Measurements from ENCODE around the gene PFKL. TPM values are rescaled to one million over a fixed set of nuclear protein-coding genes. Genes with fewer than 3 reads are reported as not detected.

The PFKL gene
- total RNA-seq, 1 donor, result 106 TPM

GRCh38 chr21:44295646-44296045 lies 4.2 kb upstream of the PFKL start:
- TF ChIP-seq, protein P1, sequence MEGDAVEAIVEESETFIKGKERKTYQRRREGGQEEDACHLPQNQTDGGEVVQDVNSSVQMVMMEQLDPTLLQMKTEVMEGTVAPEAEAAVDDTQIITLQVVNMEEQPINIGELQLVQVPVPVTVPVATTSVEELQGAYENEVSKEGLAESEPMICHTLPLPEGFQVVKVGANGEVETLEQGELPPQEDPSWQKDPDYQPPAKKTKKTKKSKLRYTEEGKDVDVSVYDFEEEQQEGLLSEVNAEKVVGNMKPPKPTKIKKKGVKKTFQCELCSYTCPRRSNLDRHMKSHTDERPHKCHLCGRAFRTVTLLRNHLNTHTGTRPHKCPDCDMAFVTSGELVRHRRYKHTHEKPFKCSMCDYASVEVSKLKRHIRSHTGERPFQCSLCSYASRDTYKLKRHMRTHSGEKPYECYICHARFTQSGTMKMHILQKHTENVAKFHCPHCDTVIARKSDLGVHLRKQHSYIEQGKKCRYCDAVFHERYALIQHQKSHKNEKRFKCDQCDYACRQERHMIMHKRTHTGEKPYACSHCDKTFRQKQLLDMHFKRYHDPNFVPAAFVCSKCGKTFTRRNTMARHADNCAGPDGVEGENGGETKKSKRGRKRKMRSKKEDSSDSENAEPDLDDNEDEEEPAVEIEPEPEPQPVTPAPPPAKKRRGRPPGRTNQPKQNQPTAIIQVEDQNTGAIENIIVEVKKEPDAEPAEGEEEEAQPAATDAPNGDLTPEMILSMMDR (IDR thresholded peaks at IDR 0.05; ENCODE audit: insufficient read depth, low read depth, low read length), result no peak
- no peak overlapping the region for H3K4me3 ChIP-seq (ENCODE audit: low read depth, low read length)
- no peak for DNase-seq (ENCODE audit: low read depth)

DNA sequence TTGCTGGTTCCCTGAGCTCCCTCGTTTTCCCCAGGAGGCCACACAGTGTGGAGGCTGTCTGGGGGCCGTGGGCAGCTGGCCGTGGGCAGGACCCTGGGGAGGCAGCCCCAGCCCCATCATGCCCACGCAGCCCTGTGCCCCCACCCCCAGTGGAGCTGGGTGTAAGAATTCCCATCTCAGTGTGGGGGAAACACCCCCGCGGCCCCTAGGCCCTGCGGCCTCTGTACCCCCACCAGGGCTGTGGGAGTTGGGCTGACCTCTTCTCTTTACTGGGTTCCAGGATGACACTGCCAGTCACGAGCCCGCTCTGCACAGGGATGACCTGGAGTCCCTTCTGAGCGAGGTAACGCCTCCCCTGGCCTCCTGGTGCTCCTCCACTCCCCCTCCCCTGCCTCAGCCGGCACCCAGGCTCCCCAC lies 3.7 kb upstream of the PFKL start:
- H3K4me3 ChIP-seq (ENCODE audit: low read depth, low read length), result no peak overlapping the region
- no peak for DNase-seq (ENCODE audit: low read depth)
- TF ChIP-seq, protein P1 (IDR thresholded peaks at IDR 0.05; ENCODE audit: insufficient read depth, low read depth, low read length), result no peak

DNA sequence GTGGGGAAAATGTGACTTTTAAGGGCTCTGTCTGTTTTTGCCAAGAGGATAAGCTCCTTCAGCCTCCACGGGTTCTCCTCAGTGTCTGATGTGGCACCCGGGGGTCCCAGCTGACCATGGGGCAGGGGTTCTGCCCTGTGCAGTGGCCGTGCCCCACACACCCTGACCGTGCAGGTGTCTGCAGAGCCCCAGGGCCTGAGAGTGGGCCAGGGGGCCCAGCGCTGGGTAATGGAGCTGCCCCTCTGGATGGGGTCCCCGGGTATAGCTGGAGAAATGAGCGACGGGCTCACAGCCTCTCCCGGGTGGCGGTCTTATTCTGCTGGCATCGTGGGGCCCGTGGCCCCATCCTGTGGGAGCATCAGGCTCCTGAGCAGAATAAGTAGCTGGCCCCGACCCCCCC lies 2.9 kb upstream of the PFKL start:
- H3K4me3 ChIP-seq (ENCODE audit: low read depth, low read length), result no peak overlapping the region
- DNase-seq (ENCODE audit: low read depth), result no peak
- TF ChIP-seq, protein P1 (IDR thresholded peaks at IDR 0.05; ENCODE audit: insufficient read depth, low read depth, low read length), result no peak

DNA sequence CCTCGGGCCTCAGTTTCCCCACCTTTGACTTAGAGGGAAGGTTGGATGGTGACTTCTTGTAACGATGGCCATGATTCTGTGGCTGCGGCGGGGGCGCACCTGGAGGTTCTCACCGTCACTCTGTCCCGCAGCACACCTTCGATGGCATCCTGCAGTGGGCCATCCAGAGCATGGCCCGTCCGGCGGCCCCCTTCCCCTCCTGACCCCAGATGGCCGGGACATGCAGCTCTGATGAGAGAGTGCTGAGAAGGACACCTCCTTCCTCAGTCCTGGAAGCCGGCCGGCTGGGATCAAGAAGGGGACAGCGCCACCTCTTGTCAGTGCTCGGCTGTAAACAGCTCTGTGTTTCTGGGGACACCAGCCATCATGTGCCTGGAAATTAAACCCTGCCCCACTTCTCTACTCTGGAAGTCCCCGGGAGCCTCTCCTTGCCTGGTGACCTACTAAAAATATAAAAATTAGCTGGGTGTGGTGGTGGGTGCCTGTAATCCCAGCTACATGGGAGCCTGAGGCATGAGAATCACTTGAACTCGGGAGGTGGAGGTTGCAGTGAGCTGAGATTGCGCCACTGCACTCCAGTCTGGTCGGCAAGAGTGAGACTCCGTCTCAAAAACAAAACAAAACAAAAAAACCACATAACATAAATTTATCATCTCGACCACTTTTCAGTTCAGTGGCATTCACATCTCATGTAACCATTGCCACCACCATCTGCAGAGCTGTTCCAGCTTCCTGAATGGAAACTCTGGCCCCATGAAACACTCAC lies 2.1 kb upstream of the PFKL start:
- peak; percentile 87 for DNase-seq (ENCODE audit: low read depth)
- TF ChIP-seq, protein P1 (IDR thresholded peaks at IDR 0.05; ENCODE audit: insufficient read depth, low read depth, low read length), result peak; percentile 84
- H3K4me3 ChIP-seq (ENCODE audit: low read depth, low read length), result no peak overlapping the region

- TF ChIP-seq, protein P1 (IDR thresholded peaks at IDR 0.05; ENCODE audit: insufficient read depth, low read depth, low read length), result no peak
- no peak overlapping the region for H3K4me3 ChIP-seq (ENCODE audit: low read depth, low read length)
- DNase-seq (ENCODE audit: low read depth), result no peak
Observed at GRCh38 chr21:44298301-44298700, 1.6 kb upstream of the PFKL start.

GRCh38 chr21:44299085-44299457 lies 782 bp upstream of the PFKL start:
- TF ChIP-seq, protein P1 (IDR thresholded peaks at IDR 0.05; ENCODE audit: insufficient read depth, low read depth, low read length), result no peak
- no peak for DNase-seq (ENCODE audit: low read depth)
- H3K4me3 ChIP-seq (ENCODE audit: low read depth, low read length), result peak overlapping the region; percentile 75

Data from fibroblast of villous mesenchyme (primary cell).